Mesenchymal stem cell (in vitro differentiated cells and primary cell): ENCODE data around the gene AGPAT1.

Experiments used
- DNase-seq: peaks from one replicate; pipeline ENCODE4 v3.0.0-alpha.2; 2013
- H2AFZ ChIP-seq: one replicate; pipeline ENCODE4 v1.6.1; 2013; ENCODE audit warnings: low read depth, mild to moderate bottlenecking, control low read depth, inconsistent platforms, low read length, moderate library complexity
- H2AK5ac ChIP-seq: 2 replicates; pipeline ENCODE4 v1.6.1; 2013; ENCODE audit warnings: low read length, moderate library complexity, mild to moderate bottlenecking, inconsistent platforms; ENCODE audit not compliant: severe bottlenecking
- H2BK120ac ChIP-seq: one replicate; pipeline ENCODE4 v1.6.1; 2013; ENCODE audit warnings: low read depth, mild to moderate bottlenecking, inconsistent platforms, low read length, moderate library complexity
- H2BK12ac ChIP-seq, 2 experiments: one replicate each; pipeline ENCODE4 v1.6.1; 2013; ENCODE audit warnings: inconsistent platforms in 2 of 2, low read length in 2 of 2, mild to moderate bottlenecking in 2 of 2, moderate library complexity in 2 of 2, control low read depth in 1 of 2
- H2BK15ac ChIP-seq: one replicate; pipeline ENCODE4 v1.6.1; 2013; ENCODE audit warnings: mild to moderate bottlenecking, low read depth, inconsistent platforms; ENCODE audit not compliant: poor library complexity, severe bottlenecking
- H2BK5ac ChIP-seq: 2 replicates; pipeline ENCODE4 v1.6.1; 2013; ENCODE audit warnings: low read depth, mild to moderate bottlenecking, low read length, control low read depth, inconsistent platforms; ENCODE audit not compliant: poor library complexity, severe bottlenecking
- H3K14ac ChIP-seq, 2 experiments: one replicate each; pipeline ENCODE4 v1.6.1; 2013; ENCODE audit warnings: inconsistent platforms in 2 of 2, low read length in 2 of 2, control low read depth in 1 of 2, mild to moderate bottlenecking in 1 of 2, moderate library complexity in 1 of 2
- H3K18ac ChIP-seq, 2 experiments: one replicate each; pipeline ENCODE4 v1.6.1; 2013; ENCODE audit warnings: inconsistent platforms in 2 of 2, low read length in 2 of 2, control low read depth in 1 of 2, low read depth in 1 of 2, mild to moderate bottlenecking in 1 of 2
- H3K23ac ChIP-seq, 2 experiments: one replicate each; pipeline ENCODE4 v1.6.1; 2013; ENCODE audit warnings: inconsistent platforms in 2 of 2, low read length in 2 of 2, mild to moderate bottlenecking in 2 of 2, moderate library complexity in 2 of 2, control low read depth in 1 of 2
- H3K27ac ChIP-seq: 2 replicates; pipeline ENCODE4 v1.5.1; 2013; ENCODE audit warnings: mild to moderate bottlenecking, moderate library complexity, low read length, control low read depth, inconsistent platforms; ENCODE audit not compliant: poor library complexity, severe bottlenecking
- H3K27me3 ChIP-seq, 2 experiments: 2 replicates each; pipeline versions ENCODE4 v1.6.1 to v1.7.0; 2013; ENCODE audit warnings: low read length in 2 of 2, mild to moderate bottlenecking in 2 of 2, moderate library complexity in 2 of 2, control low read depth in 1 of 2, inconsistent platforms in 1 of 2; ENCODE audit not compliant: control insufficient read depth in 1 of 2, insufficient read depth in 1 of 2
- H3K36me3 ChIP-seq, 2 experiments: 2 replicates each; pipeline versions ENCODE4 v1.6.1 to v1.7.0; 2013; ENCODE audit warnings: low read length in 2 of 2, control low read depth in 1 of 2, inconsistent platforms in 1 of 2, low read depth in 1 of 2, mild to moderate bottlenecking in 1 of 2; ENCODE audit not compliant: insufficient read depth in 2 of 2, control insufficient read depth in 1 of 2
- H3K4ac ChIP-seq, 2 experiments: one replicate each; pipeline ENCODE4 v1.6.1; 2013; ENCODE audit warnings: inconsistent platforms in 2 of 2, low read length in 2 of 2, mild to moderate bottlenecking in 2 of 2, moderate library complexity in 2 of 2, control low read depth in 1 of 2, low read depth in 1 of 2
- H3K4me1 ChIP-seq: 2 replicates; pipeline ENCODE4 v1.6.1; 2013; ENCODE audit warnings: low read depth, low read length, control low read depth; ENCODE audit not compliant: control insufficient read depth, insufficient read depth
- H3K4me2 ChIP-seq: 2 replicates; pipeline ENCODE4 v1.6.1; 2013; ENCODE audit warnings: low read length, mild to moderate bottlenecking, inconsistent platforms; ENCODE audit not compliant: poor library complexity, severe bottlenecking
- H3K4me3 ChIP-seq, 2 experiments: 2 replicates each; pipeline versions ENCODE4 v1.5.1 to v1.7.0; 2013; ENCODE audit warnings: low read length in 2 of 2, mild to moderate bottlenecking in 2 of 2, control low read depth in 1 of 2, low read depth in 1 of 2; ENCODE audit not compliant: insufficient read depth in 1 of 2
- H3K79me1 ChIP-seq: replicated peaks from 2 replicates; pipeline ENCODE4 v1.6.1; 2013; ENCODE audit warnings: mild to moderate bottlenecking, control low read depth, low read length, inconsistent platforms; ENCODE audit not compliant: poor library complexity, severe bottlenecking
- H3K9ac ChIP-seq: 2 replicates; pipeline ENCODE4 v1.7.0; 2013; ENCODE audit warnings: mild to moderate bottlenecking, low read length, moderate library complexity
- H3K9me3 ChIP-seq: 2 replicates; pipeline ENCODE4 v1.7.0; 2013; ENCODE audit warnings: mild to moderate bottlenecking, low read length; ENCODE audit not compliant: control insufficient read depth
- H4K8ac ChIP-seq: one replicate; pipeline ENCODE4 v1.6.1; 2013; ENCODE audit warnings: inconsistent platforms, mild to moderate bottlenecking, low read length, moderate library complexity
- H4K91ac ChIP-seq: one replicate; pipeline ENCODE4 v1.6.1; 2013; ENCODE audit warnings: mild to moderate bottlenecking, low read length, inconsistent platforms
- WGBS: methylation state at CpG from one replicate; pipeline ENCODE4 v1.1.7; 2013; ENCODE audit warnings: mixed read lengths; 5-methylcytosine and 5-hydroxymethylcytosine counted together

The AGPAT1 gene

DNA sequence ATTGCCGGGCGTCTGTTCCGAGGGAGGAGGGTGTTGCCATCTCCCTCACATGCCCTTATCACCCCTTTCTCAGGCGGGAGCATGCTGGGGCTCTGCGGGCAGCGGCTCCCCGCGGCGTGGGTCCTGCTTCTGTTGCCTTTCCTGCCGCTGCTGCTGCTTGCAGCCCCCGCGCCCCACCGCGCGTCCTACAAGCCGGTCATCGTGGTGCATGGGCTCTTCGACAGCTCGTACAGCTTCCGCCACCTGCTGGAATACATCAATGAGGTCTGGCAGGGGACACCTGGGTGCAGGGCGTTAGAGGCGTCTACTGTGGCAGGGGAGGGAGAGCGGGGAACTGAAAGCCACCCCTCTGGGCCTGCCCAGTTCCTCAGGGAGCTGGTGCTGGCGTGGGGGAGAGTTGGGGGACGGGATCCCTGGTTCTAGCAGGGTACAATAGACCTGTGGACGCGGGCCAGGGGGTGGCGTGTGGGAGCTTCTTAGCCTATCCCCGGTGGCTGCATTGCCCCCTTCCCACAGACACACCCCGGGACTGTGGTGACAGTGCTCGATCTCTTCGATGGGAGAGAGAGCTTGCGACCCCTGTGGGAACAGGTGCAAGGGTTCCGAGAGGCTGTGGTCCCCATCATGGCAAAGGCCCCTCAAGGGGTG, 21.2 kb downstream of the AGPAT1 start:
- H2AK5ac ChIP-seq, result no peak overlapping the region
- peaks cover 16% of the 10 kb centered on the region for H3K79me1 ChIP-seq
- peak overlapping the region; percentile 76 for H4K8ac ChIP-seq
- H3K27ac ChIP-seq, result peak overlapping the region; percentile 86
- peak overlapping the region; percentile 97 for H3K9ac ChIP-seq
- H3K4me2 ChIP-seq, result peak overlapping the region; percentile 88
- WGBS, result 23% methylated on average over 34 of the region's 34 CpGs
- H2BK5ac ChIP-seq, result no peak overlapping the region
- peak overlapping the region; percentile 30 to 52 for H3K4ac ChIP-seq
- no peak overlapping the region for H2BK15ac ChIP-seq
- H3K27me3 ChIP-seq, result peaks cover 5 to 18% of the 10 kb centered on the region in 2 experiments
- peak overlapping the region; percentile 93 for H2AFZ ChIP-seq
- H3K18ac ChIP-seq, result peak overlapping the region; percentile 24 to 92
- peak overlapping the region in 1 of 2 experiments; percentile 86 for H2BK12ac ChIP-seq
- no peaks in the 10 kb centered on the region for H3K9me3 ChIP-seq
- H3K14ac ChIP-seq, result peak overlapping the region in 1 of 2 experiments; percentile 95
- peak overlapping the region in 1 of 2 experiments; percentile 96 for H3K23ac ChIP-seq
- H3K36me3 ChIP-seq, result peaks cover 19 to 34% of the 10 kb centered on the region in 2 experiments
- peak; percentile 84 for DNase-seq
- peak overlapping the region; percentile 79 to 98 for H3K4me3 ChIP-seq
- peaks cover 31% of the 10 kb centered on the region for H3K4me1 ChIP-seq
- H2BK120ac ChIP-seq, result no peak overlapping the region
- H4K91ac ChIP-seq, result peak overlapping the region; percentile 11

DNA sequence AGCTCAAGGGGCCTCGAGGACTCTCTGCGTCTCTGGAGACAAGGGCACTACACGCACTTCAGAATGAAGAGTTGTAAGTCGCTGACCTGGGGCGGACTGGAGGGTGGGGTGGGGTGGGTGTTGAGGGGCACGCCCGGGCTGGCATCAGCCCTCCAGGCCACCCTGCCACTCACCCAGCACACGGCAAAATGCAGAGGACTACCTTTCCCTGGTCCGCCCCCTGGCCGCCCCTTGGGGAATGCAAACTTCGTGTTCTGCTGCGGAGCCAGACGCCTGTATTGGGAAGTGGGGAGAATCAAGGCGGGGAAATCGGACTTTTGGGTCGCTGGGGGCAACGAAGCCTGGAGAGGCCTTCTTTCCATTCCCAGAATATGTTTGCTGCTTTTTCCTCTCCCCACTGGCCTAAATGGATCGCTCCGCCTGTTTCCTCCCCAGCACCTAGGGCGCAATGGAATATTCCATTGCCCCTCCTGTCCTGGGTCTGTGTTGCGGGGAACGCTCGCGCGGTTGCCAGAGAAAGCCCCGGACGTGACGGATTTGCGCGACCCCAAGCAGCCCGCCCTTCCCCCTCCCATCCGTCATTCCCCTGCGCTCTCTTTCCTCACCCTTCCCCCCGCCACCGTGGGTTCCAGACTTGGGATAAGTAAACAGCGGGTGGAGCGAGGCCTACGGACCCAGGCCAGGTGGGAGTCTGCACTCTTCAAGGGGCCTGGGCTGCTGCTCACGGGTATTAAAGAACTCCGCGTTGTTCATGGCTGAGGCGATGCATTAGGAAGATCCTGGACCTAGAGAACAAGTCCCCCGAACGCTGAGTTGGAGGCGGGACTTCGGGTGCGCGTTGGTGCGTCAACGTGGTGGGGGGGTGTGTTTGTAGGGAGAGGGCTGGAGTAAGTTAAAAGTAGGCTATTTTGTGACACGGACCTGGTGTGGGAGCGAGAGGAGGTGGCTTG, 22.0 kb downstream of the AGPAT1 start, which contains the start of gene PPT2:
PPT2 (plus strand) TSS at position 578 of the 950 bp plus-strand sequence. CDS start 454 bp downstream, outside the sequence.
- peak within 1 kb of the TSS in 1 of 2 experiments; percentile 95 for H3K14ac ChIP-seq
- H4K91ac ChIP-seq, result peak within 1 kb of the TSS; percentile 89
- peak within 1 kb of the TSS; percentile 97 for H3K9ac ChIP-seq
- peak within 1 kb of the TSS; percentile 88 for H3K4me2 ChIP-seq
- DNase-seq, result peak; percentile 97
- no peaks in the 10 kb centered on the region for H3K9me3 ChIP-seq
- H3K4me1 ChIP-seq, result peaks cover 31% of the 10 kb centered on the region
- no peak within 1 kb of the TSS for H2BK5ac ChIP-seq
- H2AFZ ChIP-seq, result peak within 1 kb of the TSS; percentile 93
- peak within 1 kb of the TSS; percentile 96 for H4K8ac ChIP-seq
- H3K27me3 ChIP-seq, result peaks cover 13 to 22% of the 10 kb centered on the region in 2 experiments
- peak within 1 kb of the TSS; percentile 86 for H3K27ac ChIP-seq
- peak within 1 kb of the TSS; percentile 86 for H2BK12ac ChIP-seq
- H2AK5ac ChIP-seq, result no peak within 1 kb of the TSS
- H3K36me3 ChIP-seq, result peaks cover 19 to 32% of the 10 kb centered on the region in 2 experiments
- H3K18ac ChIP-seq, result peak within 1 kb of the TSS; percentile 87 to 92
- H2BK15ac ChIP-seq, result peak within 1 kb of the TSS; percentile 82
- WGBS, result under 1% methylated on average over 46 of the region's 52 CpGs
- peaks cover 16% of the 10 kb centered on the region for H3K79me1 ChIP-seq
- H2BK120ac ChIP-seq, result peak within 1 kb of the TSS; percentile 88
- peak within 1 kb of the TSS; percentile 79 to 98 for H3K4me3 ChIP-seq
- H3K4ac ChIP-seq, result peak within 1 kb of the TSS; percentile 52 to 82
- H3K23ac ChIP-seq, result peak within 1 kb of the TSS in 1 of 2 experiments; percentile 96

DNA sequence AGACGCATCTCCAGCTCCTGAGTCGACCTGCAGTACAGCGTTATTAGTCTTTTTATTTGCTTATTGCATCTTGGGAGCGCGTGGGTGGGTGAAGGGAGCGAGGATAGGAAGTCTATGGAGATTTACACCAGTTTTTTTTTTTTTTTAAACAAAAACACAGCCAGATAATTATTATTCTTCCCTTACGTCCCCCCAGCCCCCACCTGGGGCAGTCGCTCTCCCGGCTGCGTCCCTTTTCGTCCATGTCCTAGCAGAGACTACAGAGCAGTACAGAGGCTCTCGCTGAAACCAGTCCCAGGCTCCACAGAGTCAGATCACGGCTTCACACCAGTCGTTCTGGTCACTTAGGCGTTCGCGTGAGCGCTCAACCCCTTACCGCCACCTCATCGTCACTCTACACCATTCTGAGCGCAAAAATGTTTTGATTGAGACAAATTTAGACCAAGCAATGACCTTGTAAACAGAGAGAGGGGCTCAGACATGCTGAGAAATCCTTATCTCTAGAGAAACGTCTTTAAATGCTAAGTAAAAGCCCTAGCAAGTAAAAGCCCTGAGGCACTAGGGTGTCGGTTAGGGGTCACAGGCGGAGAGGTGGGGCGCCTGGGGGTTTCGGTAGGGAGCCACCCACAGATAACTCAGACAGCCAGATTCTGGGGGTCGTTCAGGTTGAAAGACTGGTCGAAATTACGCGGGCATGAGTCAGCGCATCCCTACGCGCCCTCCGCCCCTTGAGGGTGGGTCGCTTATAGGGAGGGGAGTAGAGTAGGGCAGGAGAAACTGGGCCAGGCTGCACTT, 22.9 kb downstream of the AGPAT1 start:
- Histone ChIP-seq H3K9ac (peak overlapping the region; percentile 97), H3K27me3 (peaks cover 22 to 30% of the 10 kb centered on the region in 2 experiments), H2BK120ac (peak overlapping the region; percentile 88), H3K79me1 (peaks cover 16% of the 10 kb centered on the region), H3K14ac (peak overlapping the region in 1 of 2 experiments; percentile 56), H2BK15ac (peak overlapping the region; percentile 82), H3K4me3 (peak overlapping the region; percentile 79 to 98), H4K8ac (peak overlapping the region; percentile 91), H3K9me3 (no peaks in the 10 kb centered on the region), H2BK5ac (no peak overlapping the region), H3K4me1 (peaks cover 31% of the 10 kb centered on the region), H2AFZ (no peak overlapping the region), H3K27ac (peak overlapping the region; percentile 86), H4K91ac (peak overlapping the region; percentile 89), H3K23ac (peak overlapping the region in 1 of 2 experiments; percentile 43), H3K18ac (peak overlapping the region; percentile 55 to 92), H3K36me3 (peaks cover 16 to 24% of the 10 kb centered on the region in 2 experiments), H2BK12ac (peak overlapping the region; percentile 79 to 86), H2AK5ac (no peak overlapping the region), H3K4me2 (peak overlapping the region; percentile 88), H3K4ac (peak overlapping the region; percentile 6 to 82)
- DNase-seq, result peak; percentile 84
- WGBS, result 2% methylated on average over 23 of the region's 35 CpGs
